ENCODE data around the gene RNF11.

RNF11 gene

DNA sequence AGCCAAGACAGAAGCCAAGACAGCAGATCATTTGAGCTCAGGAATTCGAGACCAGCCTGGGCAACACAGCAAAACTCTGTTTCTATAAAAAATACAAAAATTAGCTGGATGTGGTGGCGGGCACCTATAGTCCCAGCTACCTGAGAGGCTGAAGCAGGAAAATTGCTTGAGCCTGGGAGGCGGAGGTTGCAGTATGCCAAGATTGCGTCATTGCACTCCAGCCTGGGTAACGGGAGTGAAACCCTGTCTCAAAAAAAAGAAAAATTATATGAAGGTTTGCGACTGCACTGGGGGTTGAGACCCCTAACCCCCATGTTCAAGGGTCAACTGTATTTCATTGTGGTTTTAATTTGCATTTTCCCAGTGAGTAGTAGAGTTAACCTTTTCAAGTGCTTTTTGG, 16.3 kb downstream of the RNF11 start:
- H3K9me3 ChIP-seq (ENCODE audit: low read length), result no peaks in the 10 kb centered on the region
- H3K4me1 ChIP-seq (ENCODE audit: insufficient read depth, low read length), result peaks cover 1% of the 10 kb centered on the region
- no peak overlapping the region for H2AFZ ChIP-seq (ENCODE audit: low read depth, low read length)
- H3K36me3 ChIP-seq (ENCODE audit: insufficient read depth, low read length), result peaks cover 2% of the 10 kb centered on the region
- no peak overlapping the region for H3K4me3 ChIP-seq (ENCODE audit: low read length)
- no peaks in the 10 kb centered on the region for H3K27me3 ChIP-seq (ENCODE audit: insufficient read depth, low read length)

DNA sequence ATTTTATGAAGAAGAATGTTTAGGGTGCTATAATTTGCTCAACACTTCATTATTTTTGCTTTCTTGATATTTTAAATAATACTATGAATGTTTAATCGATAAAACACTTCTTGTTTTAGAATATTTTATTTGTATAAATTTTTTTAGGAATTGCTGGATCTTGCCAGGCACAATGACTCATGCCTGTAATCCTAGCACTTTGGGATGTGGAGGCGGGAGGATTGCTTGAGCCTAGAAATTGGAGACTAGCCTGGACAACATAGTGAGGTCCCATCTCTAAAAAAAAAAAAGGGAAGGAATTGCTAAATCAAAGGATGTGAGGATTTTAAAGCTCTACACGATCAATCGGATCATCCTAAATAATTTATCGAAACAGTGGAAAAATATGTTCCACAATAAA, 17.6 kb downstream of the RNF11 start:
- peaks cover 4% of the 10 kb centered on the region for H3K4me1 ChIP-seq (ENCODE audit: insufficient read depth, low read length)
- no peak overlapping the region for H3K4me3 ChIP-seq (ENCODE audit: low read length)
- no peaks in the 10 kb centered on the region for H3K27me3 ChIP-seq (ENCODE audit: insufficient read depth, low read length)
- peaks cover 2% of the 10 kb centered on the region for H3K36me3 ChIP-seq (ENCODE audit: insufficient read depth, low read length)
- no peaks in the 10 kb centered on the region for H3K9me3 ChIP-seq (ENCODE audit: low read length)
- no peak overlapping the region for H2AFZ ChIP-seq (ENCODE audit: low read depth, low read length)

DNA sequence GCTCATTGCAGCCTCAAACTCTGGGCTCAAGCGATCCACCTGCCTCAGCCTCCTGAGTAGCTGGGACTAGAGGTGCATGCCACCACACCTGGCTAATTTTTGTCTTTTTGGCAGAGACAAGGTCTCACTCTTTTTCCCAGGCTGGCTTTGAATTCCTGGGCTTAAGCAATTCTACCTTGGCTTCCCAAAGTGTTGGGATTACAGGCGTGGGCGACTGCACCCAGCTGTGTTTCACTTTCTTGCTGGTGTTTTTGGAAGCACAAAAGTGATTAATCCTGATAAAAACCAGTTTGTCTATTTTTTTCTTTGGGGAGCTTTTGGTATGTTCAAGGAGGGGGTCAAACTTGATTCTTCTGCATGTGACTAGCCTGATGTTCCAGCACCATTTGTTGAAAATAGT, 19.3 kb downstream of the RNF11 start:
- Histone ChIP-seq H3K4me3 (ENCODE audit: low read length) (no peak overlapping the region), H3K27me3 (ENCODE audit: insufficient read depth, low read length) (no peaks in the 10 kb centered on the region), H2AFZ (ENCODE audit: low read depth, low read length) (no peak overlapping the region), H3K9me3 (ENCODE audit: low read length) (no peaks in the 10 kb centered on the region), H3K36me3 (ENCODE audit: insufficient read depth, low read length) (peaks cover 2% of the 10 kb centered on the region), H3K4me1 (ENCODE audit: insufficient read depth, low read length) (peaks cover 20% of the 10 kb centered on the region)

DNA sequence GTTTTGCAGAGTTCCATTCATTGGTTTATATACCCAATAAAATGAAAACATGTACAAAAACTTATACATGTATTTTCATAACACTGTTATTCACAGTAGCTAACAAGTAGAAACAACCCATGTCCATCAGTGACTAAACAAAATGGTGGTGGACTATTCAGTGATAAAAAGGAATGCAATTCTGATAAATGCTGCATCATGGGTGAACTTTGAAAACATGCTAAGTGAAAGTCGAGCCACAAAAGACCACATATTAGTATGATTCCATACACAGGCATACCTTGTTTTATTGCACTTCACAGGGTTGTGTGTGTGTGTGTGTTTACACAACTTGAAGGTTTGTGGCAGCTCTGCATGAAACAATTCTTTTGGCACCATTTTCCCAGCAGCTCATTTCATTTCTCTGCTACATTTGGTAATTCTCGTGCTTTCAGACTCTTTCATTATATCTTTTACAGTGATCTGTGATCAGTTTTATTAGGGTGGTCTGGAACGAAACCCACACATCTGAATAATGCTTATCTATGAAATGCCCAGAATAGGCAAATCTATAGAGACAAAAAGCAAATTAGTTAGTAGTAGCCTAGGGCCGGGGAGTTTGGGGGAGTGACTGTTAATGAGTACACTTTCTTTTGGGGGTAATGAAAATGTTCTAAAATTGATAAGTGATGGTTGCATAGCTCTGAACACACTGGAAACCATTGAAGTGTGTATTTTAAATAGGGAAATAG, 27.2 kb downstream of the RNF11 start:
- peaks cover 35% of the 10 kb centered on the region for H3K4me1 ChIP-seq (ENCODE audit: insufficient read depth, low read length)
- H3K9me3 ChIP-seq (ENCODE audit: low read length), result no peaks in the 10 kb centered on the region
- H3K36me3 ChIP-seq (ENCODE audit: insufficient read depth, low read length), result no peaks in the 10 kb centered on the region
- no peaks in the 10 kb centered on the region for H3K27me3 ChIP-seq (ENCODE audit: insufficient read depth, low read length)
- H3K4me3 ChIP-seq (ENCODE audit: low read length), result no peak overlapping the region
- no peak overlapping the region for H2AFZ ChIP-seq (ENCODE audit: low read depth, low read length)

DNA sequence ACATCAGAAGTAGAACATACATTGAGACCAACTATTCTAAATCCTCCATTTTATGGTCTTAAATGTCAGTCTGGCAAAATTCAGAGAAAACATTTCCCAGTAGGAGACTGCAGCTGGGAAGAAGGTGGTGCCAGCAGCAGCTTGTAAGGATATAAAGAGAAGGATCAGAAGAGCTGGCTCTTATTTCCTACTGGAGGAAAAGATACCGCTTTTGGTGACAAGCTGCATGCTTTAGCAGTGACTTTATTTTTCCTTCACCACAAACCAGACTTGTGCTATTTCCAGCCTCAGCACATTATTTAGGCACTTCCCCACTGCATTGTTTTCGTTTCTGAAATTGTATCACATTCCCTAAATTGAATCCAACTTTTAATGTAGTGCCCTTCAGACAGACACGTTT, 28.4 kb downstream of the RNF11 start:
- Histone ChIP-seq H3K4me1 (ENCODE audit: insufficient read depth, low read length) (peaks cover 27% of the 10 kb centered on the region), H3K4me3 (ENCODE audit: low read length) (no peak overlapping the region), H3K9me3 (ENCODE audit: low read length) (no peaks in the 10 kb centered on the region), H3K36me3 (ENCODE audit: insufficient read depth, low read length) (no peaks in the 10 kb centered on the region), H3K27me3 (ENCODE audit: insufficient read depth, low read length) (no peaks in the 10 kb centered on the region), H2AFZ (ENCODE audit: low read depth, low read length) (no peak overlapping the region)

DNA sequence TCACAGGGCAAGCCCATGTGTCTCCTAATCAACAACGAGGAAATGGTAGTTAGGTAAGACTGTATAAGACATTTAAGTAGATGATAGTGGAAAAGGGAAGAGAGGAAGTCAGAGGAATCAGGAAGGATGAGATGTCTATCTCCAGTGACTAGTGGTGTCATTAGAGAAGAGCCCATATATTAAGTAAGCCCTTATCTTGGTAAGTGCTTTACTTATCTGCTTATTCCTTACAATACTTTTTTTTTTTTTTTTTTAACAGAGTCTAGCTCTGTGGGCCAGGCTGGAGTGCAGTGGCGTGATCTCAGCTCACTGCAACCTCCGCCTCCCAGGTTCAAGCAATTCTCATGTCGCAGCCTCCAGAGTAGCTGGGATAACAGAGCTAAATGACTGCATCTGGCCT, 29.5 kb downstream of the RNF11 start:
- Histone ChIP-seq H2AFZ (ENCODE audit: low read depth, low read length) (no peak overlapping the region), H3K4me1 (ENCODE audit: insufficient read depth, low read length) (peaks cover 15% of the 10 kb centered on the region), H3K9me3 (ENCODE audit: low read length) (no peaks in the 10 kb centered on the region), H3K27me3 (ENCODE audit: insufficient read depth, low read length) (no peaks in the 10 kb centered on the region), H3K4me3 (ENCODE audit: low read length) (no peak overlapping the region), H3K36me3 (ENCODE audit: insufficient read depth, low read length) (peaks cover 6% of the 10 kb centered on the region)

DNA sequence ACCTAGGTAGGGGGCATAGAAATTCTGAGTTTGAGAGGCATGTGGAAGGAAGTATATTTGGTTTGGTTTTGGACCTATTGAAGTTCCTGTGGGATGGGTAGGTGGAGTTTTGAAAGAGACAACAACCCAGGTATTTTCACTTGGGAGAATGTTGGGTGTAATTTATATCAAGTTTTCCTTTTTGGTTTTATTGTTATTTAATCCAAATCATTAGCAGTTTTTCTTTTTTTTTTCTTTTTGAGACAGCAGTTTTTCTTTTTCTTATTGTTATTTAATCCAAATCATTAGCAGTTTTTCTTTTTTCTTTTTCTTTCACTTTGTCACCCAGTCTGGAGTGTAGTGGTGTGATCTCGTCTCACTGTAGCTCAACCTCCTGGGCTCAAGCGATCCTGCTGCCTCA, 30.1 kb downstream of the RNF11 start:
- H3K27me3 ChIP-seq (ENCODE audit: insufficient read depth, low read length), result no peaks in the 10 kb centered on the region
- peaks cover 10% of the 10 kb centered on the region for H3K4me1 ChIP-seq (ENCODE audit: insufficient read depth, low read length)
- H3K36me3 ChIP-seq (ENCODE audit: insufficient read depth, low read length), result peaks cover 12% of the 10 kb centered on the region
- no peak overlapping the region for H2AFZ ChIP-seq (ENCODE audit: low read depth, low read length)
- no peaks in the 10 kb centered on the region for H3K9me3 ChIP-seq (ENCODE audit: low read length)
- H3K4me3 ChIP-seq (ENCODE audit: low read length), result no peak overlapping the region

DNA sequence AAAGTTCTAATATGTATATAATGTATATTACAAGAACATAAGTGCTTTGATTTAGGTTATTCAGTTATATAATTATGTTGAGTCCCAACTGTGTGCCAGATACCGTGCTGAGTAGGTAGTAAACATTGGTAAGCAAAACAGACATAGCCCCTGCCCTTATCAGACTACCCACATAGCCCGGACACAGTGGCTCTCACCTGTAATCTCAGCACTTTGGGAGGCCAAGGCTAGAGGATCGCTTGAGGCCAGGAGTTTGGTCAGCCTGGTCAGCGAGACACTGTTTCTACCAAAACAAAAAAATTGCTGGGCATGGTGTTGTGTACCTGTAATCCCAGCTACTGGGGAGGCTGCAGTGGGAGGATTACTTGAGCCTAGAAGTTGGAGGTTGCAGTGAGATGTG, 30.7 kb downstream of the RNF11 start:
- H3K4me1 ChIP-seq (ENCODE audit: insufficient read depth, low read length), result peaks cover 4% of the 10 kb centered on the region

DNA sequence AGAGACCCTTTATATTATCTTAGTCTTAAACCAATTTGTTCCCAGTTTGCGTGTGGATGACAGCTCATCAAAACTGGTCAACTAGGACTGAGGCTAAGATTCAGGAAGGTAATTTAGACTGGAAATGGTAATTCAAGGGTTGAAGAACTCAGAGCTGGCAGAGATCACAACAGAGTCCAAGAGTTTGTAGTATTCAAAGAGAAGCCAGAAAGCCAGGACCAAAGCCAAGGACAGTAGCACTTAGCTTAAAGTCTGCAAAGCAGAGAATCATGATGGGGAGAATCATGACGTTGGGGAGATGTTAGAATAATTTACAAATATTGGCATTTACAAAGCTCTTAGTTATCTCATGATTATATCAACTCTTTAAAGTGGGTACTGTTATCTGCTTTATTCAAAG, 32.6 kb downstream of the RNF11 start:
- Histone ChIP-seq H3K36me3 (ENCODE audit: insufficient read depth, low read length) (peaks cover 24% of the 10 kb centered on the region), H3K9me3 (ENCODE audit: low read length) (no peaks in the 10 kb centered on the region), H2AFZ (ENCODE audit: low read depth, low read length) (no peak overlapping the region), H3K27me3 (ENCODE audit: insufficient read depth, low read length) (no peaks in the 10 kb centered on the region), H3K4me3 (ENCODE audit: low read length) (no peak overlapping the region), H3K4me1 (ENCODE audit: insufficient read depth, low read length) (peaks cover 4% of the 10 kb centered on the region)

More for the DNA sequence above, 30.7 kb downstream of the RNF11 start:
- Histone ChIP-seq H3K27me3 (ENCODE audit: insufficient read depth, low read length) (no peaks in the 10 kb centered on the region), H3K4me3 (ENCODE audit: low read length) (no peak overlapping the region), H3K36me3 (ENCODE audit: insufficient read depth, low read length) (peaks cover 18% of the 10 kb centered on the region), H2AFZ (ENCODE audit: low read depth, low read length) (no peak overlapping the region), H3K9me3 (ENCODE audit: low read length) (no peaks in the 10 kb centered on the region)

DNA sequence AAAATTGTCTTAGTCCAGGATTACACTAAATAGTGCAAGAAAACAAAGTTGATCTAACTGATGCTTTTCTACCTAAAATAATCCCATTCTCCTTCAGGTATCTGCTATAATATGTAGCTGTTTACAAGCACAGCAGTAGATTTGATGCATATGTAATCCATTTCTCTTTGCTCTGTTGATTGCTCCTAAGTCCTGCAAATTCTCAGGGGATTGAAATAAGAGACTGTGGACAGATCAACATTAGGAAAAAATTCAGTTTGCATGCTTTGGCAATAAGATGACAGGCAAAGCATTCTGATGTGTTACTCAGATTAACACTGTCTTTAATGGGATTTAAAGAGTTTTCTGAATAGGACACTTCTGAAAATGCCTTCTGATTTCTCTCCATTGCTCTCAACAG, 34.7 kb downstream of the RNF11 start:
- Histone ChIP-seq H3K4me3 (ENCODE audit: low read length) (no peak overlapping the region), H3K36me3 (ENCODE audit: insufficient read depth, low read length) (peaks cover 24% of the 10 kb centered on the region), H3K4me1 (ENCODE audit: insufficient read depth, low read length) (no peaks in the 10 kb centered on the region), H2AFZ (ENCODE audit: low read depth, low read length) (no peak overlapping the region), H3K27me3 (ENCODE audit: insufficient read depth, low read length) (no peaks in the 10 kb centered on the region), H3K9me3 (ENCODE audit: low read length) (no peaks in the 10 kb centered on the region)

DNA sequence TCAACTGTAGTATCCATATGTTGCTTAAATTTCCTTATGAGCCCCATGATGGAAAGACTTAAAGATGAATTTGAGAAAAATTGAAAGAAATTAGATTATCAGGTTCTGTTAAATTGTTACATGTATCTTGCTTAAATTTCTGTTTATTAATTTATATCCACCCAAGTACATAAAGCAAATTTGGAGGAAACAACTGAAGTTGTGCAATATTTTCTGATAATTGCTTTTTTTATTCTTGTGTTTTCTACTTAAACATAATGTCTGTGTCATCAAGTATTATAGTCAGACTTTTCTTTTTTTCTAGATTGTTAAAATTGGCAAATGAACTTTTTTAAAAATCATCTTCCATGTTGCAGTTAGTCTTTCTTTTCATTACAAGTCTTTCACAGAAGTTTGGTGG, 36.8 kb downstream of the RNF11 start:
- peaks cover 24% of the 10 kb centered on the region for H3K36me3 ChIP-seq (ENCODE audit: insufficient read depth, low read length)
- H3K4me1 ChIP-seq (ENCODE audit: insufficient read depth, low read length), result no peaks in the 10 kb centered on the region
- H3K27me3 ChIP-seq (ENCODE audit: insufficient read depth, low read length), result no peaks in the 10 kb centered on the region
- H3K4me3 ChIP-seq (ENCODE audit: low read length), result no peak overlapping the region
- no peak overlapping the region for H2AFZ ChIP-seq (ENCODE audit: low read depth, low read length)
- no peaks in the 10 kb centered on the region for H3K9me3 ChIP-seq (ENCODE audit: low read length)

DNA sequence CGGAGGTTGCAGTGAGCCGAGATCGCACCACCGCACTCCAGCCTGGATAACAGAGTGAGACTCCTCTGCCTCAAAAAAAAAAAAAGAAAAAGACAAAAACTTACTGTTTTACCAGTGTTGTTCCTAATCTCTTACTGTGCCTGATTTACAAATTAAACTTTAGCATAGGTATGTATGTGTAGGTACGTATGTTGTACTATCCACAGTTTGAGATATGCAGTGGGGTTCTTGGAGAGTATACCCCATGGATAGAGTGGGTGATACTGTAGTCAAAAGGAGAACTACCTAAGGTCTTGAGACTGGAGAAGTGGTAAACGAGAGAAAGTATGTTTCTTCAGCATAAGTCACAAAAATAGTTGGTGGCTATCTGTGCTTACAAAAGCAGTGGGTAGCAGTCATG, 38.6 kb downstream of the RNF11 start:
- Histone ChIP-seq H3K9me3 (ENCODE audit: low read length) (no peaks in the 10 kb centered on the region), H3K27me3 (ENCODE audit: insufficient read depth, low read length) (no peaks in the 10 kb centered on the region), H3K4me3 (ENCODE audit: low read length) (no peak overlapping the region), H3K4me1 (ENCODE audit: insufficient read depth, low read length) (no peaks in the 10 kb centered on the region), H2AFZ (ENCODE audit: low read depth, low read length) (no peak overlapping the region), H3K36me3 (ENCODE audit: insufficient read depth, low read length) (peaks cover 24% of the 10 kb centered on the region)

DNA sequence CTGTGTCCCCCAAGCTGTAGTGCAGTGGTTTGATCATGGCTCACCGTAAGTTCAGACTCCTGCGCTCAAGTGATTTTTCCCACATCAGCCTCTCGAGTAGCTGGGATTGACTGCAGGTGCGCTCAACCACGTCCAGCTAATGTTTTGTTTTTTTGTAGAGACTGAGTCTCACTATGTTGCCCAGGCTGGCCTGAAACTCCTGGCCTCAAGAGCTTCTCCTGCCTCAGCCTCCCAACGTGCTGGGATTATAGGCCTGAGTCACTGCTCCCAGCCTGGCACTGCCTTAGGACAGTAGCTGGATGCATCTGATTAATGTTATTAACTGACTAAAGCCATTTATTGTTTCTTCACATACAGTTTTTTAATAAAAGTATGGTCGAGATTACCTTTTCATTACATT, 40.2 kb downstream of the RNF11 start:
- no peak overlapping the region for H3K4me3 ChIP-seq (ENCODE audit: low read length)
- H3K9me3 ChIP-seq (ENCODE audit: low read length), result no peaks in the 10 kb centered on the region
- peaks cover 11% of the 10 kb centered on the region for H3K36me3 ChIP-seq (ENCODE audit: insufficient read depth, low read length)
- H3K4me1 ChIP-seq (ENCODE audit: insufficient read depth, low read length), result no peaks in the 10 kb centered on the region
- H3K27me3 ChIP-seq (ENCODE audit: insufficient read depth, low read length), result no peaks in the 10 kb centered on the region
- no peak overlapping the region for H2AFZ ChIP-seq (ENCODE audit: low read depth, low read length)

DNA sequence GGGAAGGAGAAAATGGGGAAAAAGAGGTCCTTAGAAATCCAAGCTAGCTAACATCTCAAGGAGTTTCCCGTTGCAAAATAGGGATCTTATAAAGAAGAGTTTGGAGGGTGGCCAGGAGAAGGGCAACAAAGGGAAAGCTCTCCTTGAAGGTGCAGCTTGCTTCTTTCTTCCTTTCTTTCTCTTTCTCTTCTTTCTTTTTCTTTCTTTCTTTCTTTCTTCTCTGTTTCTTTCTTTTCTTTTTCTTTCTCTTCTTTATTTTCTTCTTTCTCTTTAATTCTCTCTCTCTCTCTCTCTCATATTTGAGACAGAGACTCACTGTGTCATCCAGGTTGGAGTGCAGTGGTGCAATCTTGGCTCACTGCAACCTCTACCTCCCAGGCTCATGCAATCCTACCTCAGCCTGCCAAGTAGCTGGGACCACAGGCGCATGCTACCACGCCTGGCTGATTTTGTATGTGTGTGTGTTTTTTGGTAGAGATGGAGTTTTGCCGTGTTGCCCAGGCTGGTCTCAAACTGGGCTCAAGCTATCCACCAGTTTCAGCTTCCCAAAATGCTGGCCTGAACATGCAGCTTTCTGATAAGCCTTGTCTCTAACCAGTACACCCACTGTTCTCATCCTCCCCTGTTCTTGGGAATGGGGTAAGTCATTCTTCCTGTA, 44.4 kb downstream of the RNF11 start:
- Histone ChIP-seq H3K4me3 (ENCODE audit: low read length) (no peak overlapping the region), H3K36me3 (ENCODE audit: insufficient read depth, low read length) (no peaks in the 10 kb centered on the region), H3K9me3 (ENCODE audit: low read length) (no peaks in the 10 kb centered on the region), H2AFZ (ENCODE audit: low read depth, low read length) (no peak overlapping the region), H3K27me3 (ENCODE audit: insufficient read depth, low read length) (no peaks in the 10 kb centered on the region), H3K4me1 (ENCODE audit: insufficient read depth, low read length) (no peaks in the 10 kb centered on the region)
